Mucosa of descending colon (tissue), 3 donors: ENCODE data around the gene OR2D2. TPM values are rescaled to one million over a fixed set of nuclear protein-coding genes. Genes with fewer than 3 reads are reported as not detected.
"Not testable (repeated sequence)": the region's sequence is repeated elsewhere in the genome, so short reads cannot be mapped to it uniquely, and the experiment has no call there.

Experiments used
- ATAC-seq: fragments of 200-7000 bp; cut with Tn5 transposase; one replicate; pipeline ENCODE4 v1.9.1; 2020; ENCODE audit warnings: mild to moderate bottlenecking, moderate library complexity
- DNase-seq, 3 donors: peaks; one replicate each; pipeline ENCODE4 v3.0.0-alpha.2; 2020
- H3K36me3 ChIP-seq: fragments of 200-600 bp; one replicate; pipeline ENCODE4 v1.8.0; 2021; ENCODE audit warnings: low read depth, mild to moderate bottlenecking
- H3K4me1 ChIP-seq: fragments of 200-600 bp; one replicate; pipeline ENCODE4 v1.8.0; 2021; ENCODE audit warnings: low read depth, mild to moderate bottlenecking
- H3K4me3 ChIP-seq: fragments of 200-600 bp; one replicate; pipeline ENCODE4 v1.8.0; 2021; ENCODE audit warnings: mild to moderate bottlenecking
- H3K9me3 ChIP-seq: fragments of 200-600 bp; one replicate; pipeline ENCODE4 v1.8.0; 2021; ENCODE audit warnings: mild to moderate bottlenecking
- CTCF ChIP-seq: fragments of 200-600 bp; IDR thresholded peaks from one replicate; pipeline ENCODE4 v1.8.0; 2022; ENCODE audit warnings: antibody characterized with exemption, mild to moderate bottlenecking
- intact Hi-C, 2 donors: fragments of 100-400 bp; cut with DNase I in 1 of 2; cut with micrococcal nuclease in 1 of 2; formaldehyde crosslinking; loops; one replicate each; pipeline versions ENCODE4 v1.11.0 to v1.11.1; 2022; cut with DNase I, micrococcal nuclease
- total RNA-seq, 3 donors: library from RNA; stranded (reverse); fragmentation: NEBNext Ultra II Directional in 2 of 3; extraction: Animal tissue kit (Norgen Biotek cat#: 25700) in 2 of 3; gene quantifications; one replicate each; pipeline versions ENCODE4 v1.2.1 to v1.2.4, GENCODE V29; 2021 to 2023
- donor health status: DM: no; HTN: no; CAD: no; lungs with moderate emphysema.
- donor health status: DM: no; HTN: no; CAD: no.
- donor health status: DM: no; HTN: yes; CAD: no.

The OR2D2 gene
- total RNA-seq, 3 donors from 2014 or later = 0.28 to 2.1 (median 0.53) TPM

DNA sequence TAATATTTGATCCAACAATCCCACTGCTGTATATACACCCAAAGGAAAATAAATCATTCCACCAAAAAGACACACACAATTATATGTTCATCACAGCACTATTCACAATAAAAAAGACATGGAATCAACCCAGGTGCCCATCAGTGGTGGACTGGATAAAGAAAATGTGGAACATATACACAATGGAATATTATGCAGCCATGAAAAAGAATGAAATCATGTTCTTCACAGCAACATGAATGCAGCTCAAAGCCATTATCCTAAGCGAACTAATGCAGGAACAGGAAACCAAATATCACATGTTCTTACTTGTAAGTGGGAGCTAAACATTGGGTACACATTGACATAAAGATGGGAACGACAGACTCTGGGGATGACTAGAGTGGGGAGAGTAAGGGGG lies 27.4 kb upstream of the OR2D2 start:
- intact Hi-C loops = no loop called here
- no peak for TF ChIP-seq CTCF
- no peaks in the 10 kb centered on the region for H3K9me3 ChIP-seq
- no peak for ATAC-seq
- no peak for DNase-seq
- no peaks in the 10 kb centered on the region for H3K4me1 ChIP-seq
- H3K4me3 ChIP-seq = no peak overlapping the region
- H3K36me3 ChIP-seq = no peaks in the 10 kb centered on the region

- intact Hi-C loops = no loop called here
- Histone ChIP-seq H3K36me3 (no peaks in the 10 kb centered on the region), H3K9me3 (no peaks in the 10 kb centered on the region), H3K4me1 (no peaks in the 10 kb centered on the region), H3K4me3 (no peak overlapping the region)
- no peak for DNase-seq
- ATAC-seq = no peak
- no peak for TF ChIP-seq CTCF
These were observed 19.6 kb upstream of the OR2D2 start for GRCh38 chr11:6911948-6912347.

DNA sequence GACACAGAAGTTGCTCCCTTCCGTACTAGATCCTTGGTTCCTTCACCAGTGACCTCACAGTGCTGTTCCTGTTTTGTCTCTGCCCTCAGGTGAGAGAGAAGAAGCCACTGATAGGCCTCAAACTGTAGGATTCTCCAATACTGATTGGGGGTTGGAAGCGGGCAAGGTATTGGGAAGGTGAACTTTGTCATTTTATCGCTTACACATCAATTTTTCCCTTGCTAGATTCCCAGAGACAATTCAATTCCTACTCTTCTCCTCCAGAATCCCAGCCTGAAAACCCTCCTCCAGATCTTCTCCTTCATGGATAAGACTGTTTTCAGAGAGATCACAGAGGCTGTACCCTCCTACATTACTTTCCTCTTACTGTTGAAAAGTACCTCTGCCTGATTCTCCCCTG lies 19.1 kb upstream of the OR2D2 start:
- DNase-seq = no peak
- intact Hi-C loops = no loop called here
- Histone ChIP-seq H3K4me3 (no peak overlapping the region), H3K4me1 (no peaks in the 10 kb centered on the region), H3K36me3 (no peaks in the 10 kb centered on the region), H3K9me3 (no peaks in the 10 kb centered on the region)
- no peak for ATAC-seq
- TF ChIP-seq CTCF = no peak

- H3K4me3 ChIP-seq, intact Hi-C loops, ATAC-seq, H3K36me3 ChIP-seq, H3K4me1 ChIP-seq, H3K9me3 ChIP-seq, DNase-seq: not testable (repeated sequence)
These were observed 12.5 kb upstream of the OR2D2 start for GRCh38 chr11:6904804-6905203.

GRCh38 chr11:6900327-6900999 lies 8.2 kb upstream of the OR2D2 start:
- ATAC-seq = no peak
- H3K4me1 ChIP-seq = no peaks in the 10 kb centered on the region

DNA sequence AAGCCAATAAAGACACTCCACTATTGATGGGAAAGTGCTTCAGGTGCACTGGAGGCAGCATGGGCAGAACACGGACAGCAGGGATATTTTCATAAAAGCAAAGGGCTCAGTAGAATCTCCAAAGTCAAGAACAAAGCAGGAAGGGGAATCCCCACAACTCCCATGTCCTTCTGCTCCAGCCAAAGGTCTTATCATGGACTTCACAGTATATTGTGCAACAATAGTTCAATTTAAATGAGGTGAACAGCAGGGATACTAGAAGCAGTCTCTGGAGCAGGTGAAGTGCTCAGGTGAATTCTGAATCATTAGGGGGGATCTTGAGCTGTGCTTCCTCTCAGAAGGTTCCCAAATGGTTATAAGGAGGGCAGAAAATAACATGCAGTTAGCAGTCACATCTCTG lies 6.6 kb upstream of the OR2D2 start:
- Histone ChIP-seq H3K9me3 (no peaks in the 10 kb centered on the region), H3K4me1 (no peaks in the 10 kb centered on the region), H3K4me3 (no peak overlapping the region), H3K36me3 (no peaks in the 10 kb centered on the region)
- ATAC-seq = no peak
- no peak for TF ChIP-seq CTCF
- DNase-seq = no peak
- intact Hi-C loops = no loop called here

More at GRCh38 chr11:6900327-6900999, 8.2 kb upstream of the OR2D2 start:
- Histone ChIP-seq H3K4me3 (no peak overlapping the region), H3K9me3 (no peaks in the 10 kb centered on the region), H3K36me3 (no peaks in the 10 kb centered on the region)
- TF ChIP-seq CTCF = no peak
- DNase-seq = no peak
- intact Hi-C loops = no loop called here
